Upper lobe of left lung (tissue), 6 donors: ENCODE measurements around the gene SERPINA7. TPM values are rescaled to one million over a fixed set of nuclear protein-coding genes. Genes with fewer than 3 reads are reported as not detected.

Experiments
- ATAC-seq, 2 donors: fragments of 200-7000 bp; cut with Tn5 transposase; one replicate each; pipeline ENCODE4 v1.9.1; 2022; ENCODE audit warnings: mild to moderate bottlenecking in 2 of 2, moderate library complexity in 2 of 2; ENCODE audit not compliant: low FRiP score in 2 of 2
- DNase-seq, 2 donors: peaks; one replicate each; pipeline ENCODE4 v3.0.0-alpha.2; 2019 to 2020
- H3K27ac ChIP-seq, 4 donors: fragments of 200-600 bp; sonication (generic); one replicate each; pipeline ENCODE4 v1.5.1; 2016 to 2019
- H3K27me3 ChIP-seq, 4 donors: fragments of 200-600 bp; sonication (generic); one replicate each; pipeline ENCODE4 v1.5.1; 2017 to 2019
- H3K36me3 ChIP-seq, 4 donors: fragments of 200-600 bp; sonication (generic); one replicate each; pipeline ENCODE4 v1.5.1; 2016 to 2019
- H3K4me1 ChIP-seq, 4 donors: fragments of 200-600 bp; sonication (generic); one replicate each; pipeline ENCODE4 v1.5.1; 2018 to 2019
- H3K4me3 ChIP-seq, 4 donors: fragments of 200-600 bp; sonication (generic); one replicate each; pipeline ENCODE4 v1.5.1; 2017 to 2019; ENCODE audit warnings: mild to moderate bottlenecking in 2 of 4, moderate library complexity in 1 of 4
- H3K9me3 ChIP-seq, 4 donors: fragments of 200-600 bp; sonication (generic); one replicate each; pipeline ENCODE4 v1.5.1; 2018 to 2019
- EP300 ChIP-seq, 4 donors: sonication (generic); formaldehyde crosslinking; IDR thresholded peaks; one replicate each; pipeline ENCODE4 v1.5.1; 2017; ENCODE audit warnings: antibody characterized with exemption in 4 of 4, control low read depth in 2 of 4
- POLR2A ChIP-seq, 4 donors: fragments of 450-650 bp; IDR thresholded peaks; one replicate each; pipeline ENCODE4 v1.5.1; 2016 to 2017; ENCODE audit warnings: antibody characterized with exemption in 4 of 4, mild to moderate bottlenecking in 2 of 4
- POLR2AphosphoS5 ChIP-seq, 2 donors: sonication (generic); formaldehyde crosslinking; IDR thresholded peaks; one replicate each; pipeline ENCODE4 v1.5.1; 2017; ENCODE audit warnings: antibody characterized with exemption in 2 of 2
- WGBS, 2 donors: methylation state at CpG; one replicate each; pipeline ENCODE4 v1.1.5; 2017 to 2018; 5-methylcytosine and 5-hydroxymethylcytosine counted together
- total RNA-seq, 6 donors: library from RNA; depleted of rRNA in 4 of 6; stranded (reverse); fragments of >200 nt in 4 of 6; gene quantifications; one replicate each; pipeline versions ENCODE4 v1.1.0 to v1.2.1, GENCODE V29; 2016 to 2021
- TF ChIP-seq, protein P1 (sequence below), 6 experiments: fragments of 450-650 bp in 4 of 6; fragments of 200-600 bp in 2 of 6; sonication (generic) in 2 of 6; IDR thresholded peaks; one replicate each; pipeline ENCODE4 v1.5.1; 2016 to 2019; ENCODE audit warnings: antibody characterized with exemption in 6 of 6
- donor health status: DM: no; HTN: no; CAD: no; lungs with moderate emphysema.
- donor health status: DM: no; HTN: yes; CAD: no; lungs with severe emphysema.

The SERPINA7 gene
- total RNA-seq, 6 donors from 2014 or later = 0.14 TPM; not detected in 5

- Histone ChIP-seq H3K4me3 (no peak overlapping the region), H3K4me1 (no peaks in the 10 kb centered on the region), H3K27ac (no peak overlapping the region), H3K36me3 (no peaks in the 10 kb centered on the region), H3K27me3 (no peaks in the 10 kb centered on the region), H3K9me3 (no peaks in the 10 kb centered on the region)
- ATAC-seq (no peak), DNase-seq (no peak)
- WGBS, 2 donors = 27 to 40% methylated on average over 2 of the region's 2 CpGs
- TF ChIP-seq POLR2A (IDR thresholded peaks at IDR 0.05) (no peak), POLR2AphosphoS5 (IDR thresholded peaks at IDR 0.05) (no peak), EP300 (IDR thresholded peaks at IDR 0.05) (no peak)
- TF ChIP-seq, protein P1, sequence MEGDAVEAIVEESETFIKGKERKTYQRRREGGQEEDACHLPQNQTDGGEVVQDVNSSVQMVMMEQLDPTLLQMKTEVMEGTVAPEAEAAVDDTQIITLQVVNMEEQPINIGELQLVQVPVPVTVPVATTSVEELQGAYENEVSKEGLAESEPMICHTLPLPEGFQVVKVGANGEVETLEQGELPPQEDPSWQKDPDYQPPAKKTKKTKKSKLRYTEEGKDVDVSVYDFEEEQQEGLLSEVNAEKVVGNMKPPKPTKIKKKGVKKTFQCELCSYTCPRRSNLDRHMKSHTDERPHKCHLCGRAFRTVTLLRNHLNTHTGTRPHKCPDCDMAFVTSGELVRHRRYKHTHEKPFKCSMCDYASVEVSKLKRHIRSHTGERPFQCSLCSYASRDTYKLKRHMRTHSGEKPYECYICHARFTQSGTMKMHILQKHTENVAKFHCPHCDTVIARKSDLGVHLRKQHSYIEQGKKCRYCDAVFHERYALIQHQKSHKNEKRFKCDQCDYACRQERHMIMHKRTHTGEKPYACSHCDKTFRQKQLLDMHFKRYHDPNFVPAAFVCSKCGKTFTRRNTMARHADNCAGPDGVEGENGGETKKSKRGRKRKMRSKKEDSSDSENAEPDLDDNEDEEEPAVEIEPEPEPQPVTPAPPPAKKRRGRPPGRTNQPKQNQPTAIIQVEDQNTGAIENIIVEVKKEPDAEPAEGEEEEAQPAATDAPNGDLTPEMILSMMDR (IDR thresholded peaks at IDR 0.05) = no peak
These were observed 1.4 kb upstream of the SERPINA7 start for GRCh38 chrX:106039920-106040319.

DNA sequence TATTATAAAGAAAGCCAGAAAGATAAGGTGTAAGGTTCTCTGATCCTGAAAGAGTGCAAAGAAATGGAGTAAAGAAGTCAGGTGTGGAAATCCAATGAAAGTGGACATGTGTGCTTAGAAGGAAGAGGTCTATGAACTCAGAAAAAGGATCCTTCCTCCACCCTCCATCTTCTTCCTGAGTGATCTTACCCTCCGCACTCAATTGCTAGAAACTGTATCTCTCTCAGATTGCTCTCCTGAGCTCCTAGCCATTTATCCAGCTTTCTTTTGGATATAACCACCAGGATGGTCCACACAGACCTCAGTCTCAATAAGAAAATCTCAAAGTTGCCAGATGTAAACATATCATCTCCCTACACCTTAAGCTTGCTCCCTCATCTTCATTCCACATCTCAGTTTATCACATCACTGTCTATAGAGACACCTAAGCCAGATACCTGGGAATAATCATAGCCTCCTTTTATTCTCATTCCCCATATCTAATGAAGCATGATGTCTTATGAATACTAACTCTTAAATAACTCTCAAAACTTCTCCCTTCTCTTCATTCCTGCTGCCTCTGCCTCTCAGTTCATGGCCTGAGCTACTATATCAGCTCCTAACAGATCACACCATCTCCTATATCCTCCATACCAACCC is 573 bp downstream of the SERPINA7 start:
- TF ChIP-seq, protein P1 (IDR thresholded peaks at IDR 0.05) = no peak
- TF ChIP-seq POLR2AphosphoS5 (IDR thresholded peaks at IDR 0.05) (no peak), POLR2A (IDR thresholded peaks at IDR 0.05) (no peak), EP300 (IDR thresholded peaks at IDR 0.05) (no peak)
- Histone ChIP-seq H3K4me3 (no peak overlapping the region), H3K27me3 (no peaks in the 10 kb centered on the region), H3K9me3 (no peaks in the 10 kb centered on the region), H3K4me1 (no peaks in the 10 kb centered on the region), H3K27ac (no peak overlapping the region), H3K36me3 (no peaks in the 10 kb centered on the region)
- WGBS, 2 donors = 92 to 93% methylated on average over 1 of the region's 1 CpG
- no peak for ATAC-seq
- DNase-seq = no peak

DNA sequence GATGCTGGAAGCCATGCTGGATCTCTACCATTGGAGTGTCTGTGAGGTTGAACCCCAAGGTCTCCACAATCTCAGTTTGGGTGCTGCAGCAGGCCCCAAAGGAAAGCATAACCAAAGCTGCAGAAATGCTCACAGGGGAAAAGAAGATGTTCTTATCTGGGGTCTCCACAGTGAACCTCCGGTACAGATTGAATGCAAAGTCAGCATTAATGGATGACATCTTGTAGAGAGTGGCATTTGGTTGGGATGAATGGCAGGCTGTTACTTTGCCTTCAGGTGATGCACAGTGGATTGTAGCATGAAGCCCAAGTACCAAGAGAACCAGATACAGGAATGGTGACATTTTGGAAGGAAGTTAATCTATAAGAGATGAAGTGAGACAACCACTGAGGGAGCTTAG is 1.8 kb downstream of the SERPINA7 start:
- no peaks in the 10 kb centered on the region for H3K27me3 ChIP-seq
- DNase-seq (no peak), ATAC-seq (no peak)
- H3K9me3 ChIP-seq = no peaks in the 10 kb centered on the region
- H3K36me3 ChIP-seq = no peaks in the 10 kb centered on the region
- no peak overlapping the region for H3K27ac ChIP-seq
- TF ChIP-seq EP300 (IDR thresholded peaks at IDR 0.05) (no peak), POLR2AphosphoS5 (IDR thresholded peaks at IDR 0.05) (no peak), POLR2A (IDR thresholded peaks at IDR 0.05) (no peak)
- TF ChIP-seq, protein P1 (IDR thresholded peaks at IDR 0.05) = no peak
- H3K4me3 ChIP-seq = no peak overlapping the region
- H3K4me1 ChIP-seq = no peaks in the 10 kb centered on the region
- 80 to 100% methylated on average over 1 of the region's 1 CpG for WGBS, 2 donors

DNA sequence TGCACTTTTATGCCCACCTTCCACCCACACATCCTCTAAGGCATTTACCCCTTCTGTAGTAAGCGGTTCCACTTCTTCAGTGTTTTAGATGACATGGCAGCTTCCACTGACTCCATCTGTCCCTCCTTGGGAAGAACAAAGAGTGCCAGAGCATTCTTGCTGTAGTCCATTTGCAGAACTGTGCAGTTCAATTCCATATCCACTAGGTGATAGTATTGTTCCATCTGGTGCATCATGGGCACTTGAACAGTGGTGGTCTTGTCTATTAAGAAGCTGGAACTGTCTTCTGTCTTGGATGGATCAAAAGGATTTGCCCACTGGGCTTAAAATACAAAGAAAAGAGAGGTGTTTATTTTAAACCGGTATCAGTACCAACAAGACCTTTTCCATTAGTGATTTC is 3.5 kb downstream of the SERPINA7 start:
- TF ChIP-seq POLR2AphosphoS5 (IDR thresholded peaks at IDR 0.05) (no peak), POLR2A (IDR thresholded peaks at IDR 0.05) (no peak), EP300 (IDR thresholded peaks at IDR 0.05) (no peak)
- TF ChIP-seq, protein P1 (IDR thresholded peaks at IDR 0.05) = no peak
- H3K4me1 ChIP-seq = no peaks in the 10 kb centered on the region
- no peak for ATAC-seq
- no peaks in the 10 kb centered on the region for H3K9me3 ChIP-seq
- H3K4me3 ChIP-seq = no peak overlapping the region
- H3K36me3 ChIP-seq = no peaks in the 10 kb centered on the region
- H3K27ac ChIP-seq = no peak overlapping the region
- no peaks in the 10 kb centered on the region for H3K27me3 ChIP-seq
- 46 to 88% methylated on average over 2 of the region's 2 CpGs for WGBS, 2 donors
- DNase-seq = no peak

DNA sequence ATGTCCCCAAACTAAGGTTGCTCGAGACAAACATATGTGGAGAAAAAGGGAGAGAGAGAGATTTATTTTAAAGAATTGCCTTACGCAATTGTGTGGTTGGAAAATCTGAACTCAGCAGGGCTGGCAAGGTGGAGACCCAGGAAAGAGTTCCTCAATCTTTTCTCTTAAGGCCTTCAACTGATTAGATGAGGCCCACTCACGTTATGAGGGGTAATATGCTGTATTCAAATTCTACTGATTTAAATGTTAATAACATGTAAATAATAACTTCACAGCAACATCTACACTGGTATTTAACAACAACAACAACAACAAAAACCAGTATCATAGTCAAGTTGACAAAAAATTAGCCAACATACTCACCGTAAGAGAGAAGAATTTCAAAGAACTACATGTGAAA is 14.6 kb downstream of the SERPINA7 start:
- Histone ChIP-seq H3K27ac (no peak overlapping the region), H3K36me3 (no peaks in the 10 kb centered on the region), H3K4me3 (no peak overlapping the region), H3K4me1 (no peaks in the 10 kb centered on the region), H3K27me3 (no peaks in the 10 kb centered on the region), H3K9me3 (no peaks in the 10 kb centered on the region)
- TF ChIP-seq EP300 (IDR thresholded peaks at IDR 0.05) = no peak
- TF ChIP-seq, protein P1 (IDR thresholded peaks at IDR 0.05) = no peak
- TF ChIP-seq POLR2A (IDR thresholded peaks at IDR 0.05) = no peak
- no peak for DNase-seq
- 83 to 91% methylated on average over 4 of the region's 4 CpGs for WGBS, 2 donors
- ATAC-seq = no peak
